OCI-LY3 (cell line): ENCODE results near the gene NUDT1.

Experiments
- CTCF ChIP-seq: fragments of 200-600, 300-600 bp; sonication (generic); IDR thresholded peaks from 2 replicates; pipeline ENCODE4 v1.5.1; 2014; ENCODE audit warnings: antibody characterized with exemption, low read length, low read depth
- EZH2phosphoT487 ChIP-seq: fragments of 200-600 bp; shearing (Covaris generic); IDR thresholded peaks from 2 replicates; pipeline ENCODE4 v1.6.1; 2018; ENCODE audit warnings: antibody characterized with exemption, mixed run types, low read depth

- TF ChIP-seq EZH2phosphoT487 (no peak), CTCF (no peak)
Measured at GRCh38 chr7:2228921-2229320, 13.1 kb upstream of the NUDT1 start.
